Esophagus squamous epithelium (tissue), 4 donors: ENCODE results near the gene MTOR.
"Not testable (repeated sequence)": the region's sequence is repeated elsewhere in the genome, so short reads cannot be mapped to it uniquely, and the experiment has no call there.

Experiments
- POLR2A ChIP-seq, 4 donors: fragments of 450-650 bp; IDR thresholded peaks; one replicate each; pipeline ENCODE4 v1.6.1; 2017; ENCODE audit warnings: antibody characterized with exemption in 4 of 4, mild to moderate bottlenecking in 4 of 4, moderate library complexity in 3 of 4
- TF ChIP-seq, protein P1 (sequence below), 6 experiments: fragments of 450-650 bp in 4 of 6; fragments of 200-600 bp in 2 of 6; sonication (generic) in 2 of 6; IDR thresholded peaks; one replicate each; pipeline ENCODE4 v1.5.1; 2016 to 2019; ENCODE audit warnings: antibody characterized with exemption in 6 of 6, mild to moderate bottlenecking in 4 of 6, moderate library complexity in 4 of 6

DNA sequence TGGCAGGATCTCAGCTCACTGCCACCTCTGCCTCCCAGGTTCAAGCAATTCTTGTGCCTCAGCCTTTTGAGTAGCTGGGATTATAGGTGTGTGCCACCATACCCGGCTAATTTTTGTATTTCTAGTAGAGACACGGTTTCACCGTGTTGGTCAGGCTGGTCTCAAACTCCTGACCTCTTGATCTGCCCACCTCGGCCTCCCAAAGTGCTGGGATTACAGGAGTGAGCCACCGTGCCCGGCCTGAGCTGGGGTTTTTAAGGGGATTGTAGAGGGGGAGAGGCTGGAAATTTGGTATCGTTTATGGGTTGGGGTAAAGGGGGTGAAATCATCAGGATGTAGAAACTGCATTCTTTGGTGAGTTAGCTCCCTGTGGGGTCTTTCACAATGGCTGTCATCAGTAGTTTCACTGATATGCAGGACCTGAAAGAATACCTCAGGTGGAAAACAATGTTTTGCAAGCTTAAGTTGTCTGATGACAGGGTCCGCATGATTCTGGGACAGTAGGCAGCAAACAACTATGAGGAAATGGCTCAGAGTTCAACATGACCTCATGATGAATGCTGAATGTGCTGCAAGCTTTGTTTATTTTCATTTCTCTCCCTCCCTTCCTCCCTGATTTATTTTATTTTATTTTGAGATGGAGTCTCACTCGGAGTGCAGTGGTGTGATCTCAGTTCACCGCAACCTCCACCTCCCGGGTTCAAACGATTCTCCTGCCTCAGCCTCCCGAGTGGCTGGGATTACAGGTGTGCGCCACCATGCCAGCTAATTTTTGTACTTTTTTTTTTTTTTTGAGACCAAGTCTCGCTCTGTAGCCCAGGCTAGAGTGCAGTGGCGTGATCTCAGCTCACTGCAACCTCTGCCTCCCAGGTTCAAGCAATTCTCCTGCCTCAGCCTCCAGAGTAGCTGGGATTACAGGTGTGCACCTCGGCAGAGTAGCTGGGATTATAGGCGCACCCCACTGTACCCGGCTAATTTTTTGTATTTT lies 5.3 kb upstream of the MTOR start:
- TF ChIP-seq, protein P1, sequence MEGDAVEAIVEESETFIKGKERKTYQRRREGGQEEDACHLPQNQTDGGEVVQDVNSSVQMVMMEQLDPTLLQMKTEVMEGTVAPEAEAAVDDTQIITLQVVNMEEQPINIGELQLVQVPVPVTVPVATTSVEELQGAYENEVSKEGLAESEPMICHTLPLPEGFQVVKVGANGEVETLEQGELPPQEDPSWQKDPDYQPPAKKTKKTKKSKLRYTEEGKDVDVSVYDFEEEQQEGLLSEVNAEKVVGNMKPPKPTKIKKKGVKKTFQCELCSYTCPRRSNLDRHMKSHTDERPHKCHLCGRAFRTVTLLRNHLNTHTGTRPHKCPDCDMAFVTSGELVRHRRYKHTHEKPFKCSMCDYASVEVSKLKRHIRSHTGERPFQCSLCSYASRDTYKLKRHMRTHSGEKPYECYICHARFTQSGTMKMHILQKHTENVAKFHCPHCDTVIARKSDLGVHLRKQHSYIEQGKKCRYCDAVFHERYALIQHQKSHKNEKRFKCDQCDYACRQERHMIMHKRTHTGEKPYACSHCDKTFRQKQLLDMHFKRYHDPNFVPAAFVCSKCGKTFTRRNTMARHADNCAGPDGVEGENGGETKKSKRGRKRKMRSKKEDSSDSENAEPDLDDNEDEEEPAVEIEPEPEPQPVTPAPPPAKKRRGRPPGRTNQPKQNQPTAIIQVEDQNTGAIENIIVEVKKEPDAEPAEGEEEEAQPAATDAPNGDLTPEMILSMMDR (IDR thresholded peaks at IDR 0.05) = not testable (repeated sequence)
- TF ChIP-seq POLR2A (IDR thresholded peaks at IDR 0.05) = not testable (repeated sequence)
